SU-DHL-6 (cell line): Measurements from ENCODE around the gene CADPS.

Source experiments
- H2AFZ ChIP-seq: fragments of 200-600 bp; sonication (generic); 2 replicates; pipeline ENCODE4 v1.6.1; 2014; ENCODE audit warnings: low read depth, mild to moderate bottlenecking, moderate library complexity, mixed read lengths, antibody characterized with exemption, low read length; ENCODE audit not compliant: severe bottlenecking
- H3F3A ChIP-seq: fragments of 200-600 bp; shearing (Covaris generic); 2 replicates; pipeline ENCODE4 v1.6.0; 2016; ENCODE audit warnings: antibody characterized with exemption, mild to moderate bottlenecking; ENCODE audit not compliant: insufficient read depth
- H3K27ac ChIP-seq: fragments of 200-600 bp; sonication (generic); 2 replicates; pipeline ENCODE4 v1.5.1; 2016; ENCODE audit warnings: low read depth, mild to moderate bottlenecking, low read length, moderate library complexity, mixed read lengths
- H3K27me3 ChIP-seq: fragments of 200-600 bp; sonication (generic), shearing (Covaris generic); 2 replicates; pipeline ENCODE4 v1.6.0; 2014; ENCODE audit warnings: mild to moderate bottlenecking, low read length
- H3K36me3 ChIP-seq: fragments of 200-600 bp; sonication (generic); 2 replicates; pipeline ENCODE4 v1.6.1; 2014; ENCODE audit warnings: mild to moderate bottlenecking, low read length, mixed read lengths
- H3K4me2 ChIP-seq: fragments of 300-600, 200-600 bp; shearing (Covaris generic), sonication (generic); 2 replicates; pipeline ENCODE4 v1.6.0; 2014; ENCODE audit warnings: low read length, low read depth, mild to moderate bottlenecking; ENCODE audit not compliant: poor library complexity, severe bottlenecking
- H3K4me3 ChIP-seq: fragments of 200-600 bp; sonication (generic); 2 replicates; pipeline ENCODE4 v1.5.1; 2014; ENCODE audit warnings: antibody characterized with exemption, low read length, mild to moderate bottlenecking, mixed read lengths; ENCODE audit not compliant: insufficient read depth, poor library complexity, severe bottlenecking
- H3K79me2 ChIP-seq: fragments of 200-600 bp; sonication (generic); 2 replicates; pipeline ENCODE4 v1.6.1; 2014; ENCODE audit warnings: mild to moderate bottlenecking, low read length, moderate library complexity; ENCODE audit not compliant: insufficient read depth
- H3K9ac ChIP-seq: fragments of 200-600 bp; sonication (generic); 2 replicates; pipeline ENCODE4 v1.7.0; 2014; ENCODE audit warnings: mild to moderate bottlenecking, low read length
- H3K9me2 ChIP-seq: fragments of 200-600 bp; sonication (generic); replicated peaks from 2 replicates; pipeline ENCODE4 v1.6.1; 2014; ENCODE audit warnings: low read length; ENCODE audit not compliant: insufficient read depth
- H3K9me3 ChIP-seq: fragments of 200-600 bp; sonication (generic); 2 replicates; pipeline ENCODE4 v1.6.1; 2014; ENCODE audit warnings: low read length, mixed read lengths; ENCODE audit not compliant: insufficient read depth
- H4K20me1 ChIP-seq: fragments of 200-600 bp; sonication (generic); 2 replicates; pipeline ENCODE4 v1.6.1; 2014; ENCODE audit warnings: low read depth, mild to moderate bottlenecking, antibody characterized with exemption, low read length, moderate library complexity, mixed read lengths
- EZH2phosphoT487 ChIP-seq: fragments of 200-600 bp; sonication (generic), shearing (Covaris generic); conservative IDR thresholded peaks from 2 replicates; pipeline ENCODE4 v1.6.1; 2018; ENCODE audit warnings: mild to moderate bottlenecking, antibody characterized with exemption, low read length, moderate library complexity, mixed read lengths
- TF ChIP-seq, protein P1 (sequence below): fragments of 200-600 bp; sonication (generic); IDR thresholded peaks from one replicate; pipeline ENCODE4 v1.5.1; 2017; ENCODE audit warnings: antibody characterized with exemption, mild to moderate bottlenecking, low read length, moderate library complexity; ENCODE audit not compliant: insufficient read depth, poor library complexity, severe bottlenecking

CADPS gene

DNA sequence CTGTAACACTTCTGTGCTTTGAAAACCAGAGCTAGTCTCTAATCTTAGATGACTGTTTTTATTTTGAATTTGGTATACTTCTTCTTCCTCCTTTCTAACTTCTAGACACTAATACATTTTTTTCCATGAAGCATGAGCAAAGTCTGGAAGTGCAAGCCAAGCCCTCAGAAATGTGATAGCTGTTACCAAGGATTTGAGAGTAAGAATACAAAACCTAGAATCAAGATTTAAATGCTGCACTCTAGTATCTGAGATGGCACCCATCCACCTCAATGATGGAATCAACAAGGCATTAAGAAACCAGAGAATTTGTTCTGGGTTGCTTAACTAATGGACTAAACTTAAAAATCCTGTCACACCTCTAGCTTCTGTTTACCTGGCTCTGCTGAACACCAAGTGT, 511.0 kb downstream of the CADPS start:
- H3K9me3 ChIP-seq, result no peaks in the 10 kb centered on the region
- H3K9ac ChIP-seq, result no peak overlapping the region
- H3K27me3 ChIP-seq, result no peaks in the 10 kb centered on the region
- no peaks in the 10 kb centered on the region for H3F3A ChIP-seq
- H3K27ac ChIP-seq, result no peak overlapping the region
- no peaks in the 10 kb centered on the region for H3K36me3 ChIP-seq
- no peak overlapping the region for H2AFZ ChIP-seq
- TF ChIP-seq, protein P1, sequence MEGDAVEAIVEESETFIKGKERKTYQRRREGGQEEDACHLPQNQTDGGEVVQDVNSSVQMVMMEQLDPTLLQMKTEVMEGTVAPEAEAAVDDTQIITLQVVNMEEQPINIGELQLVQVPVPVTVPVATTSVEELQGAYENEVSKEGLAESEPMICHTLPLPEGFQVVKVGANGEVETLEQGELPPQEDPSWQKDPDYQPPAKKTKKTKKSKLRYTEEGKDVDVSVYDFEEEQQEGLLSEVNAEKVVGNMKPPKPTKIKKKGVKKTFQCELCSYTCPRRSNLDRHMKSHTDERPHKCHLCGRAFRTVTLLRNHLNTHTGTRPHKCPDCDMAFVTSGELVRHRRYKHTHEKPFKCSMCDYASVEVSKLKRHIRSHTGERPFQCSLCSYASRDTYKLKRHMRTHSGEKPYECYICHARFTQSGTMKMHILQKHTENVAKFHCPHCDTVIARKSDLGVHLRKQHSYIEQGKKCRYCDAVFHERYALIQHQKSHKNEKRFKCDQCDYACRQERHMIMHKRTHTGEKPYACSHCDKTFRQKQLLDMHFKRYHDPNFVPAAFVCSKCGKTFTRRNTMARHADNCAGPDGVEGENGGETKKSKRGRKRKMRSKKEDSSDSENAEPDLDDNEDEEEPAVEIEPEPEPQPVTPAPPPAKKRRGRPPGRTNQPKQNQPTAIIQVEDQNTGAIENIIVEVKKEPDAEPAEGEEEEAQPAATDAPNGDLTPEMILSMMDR, result no peak
- H3K4me3 ChIP-seq, result no peak overlapping the region
- H4K20me1 ChIP-seq, result no peaks in the 10 kb centered on the region
- H3K79me2 ChIP-seq, result no peaks in the 10 kb centered on the region
- H3K4me2 ChIP-seq, result no peak overlapping the region
- no peaks in the 10 kb centered on the region for H3K9me2 ChIP-seq

DNA sequence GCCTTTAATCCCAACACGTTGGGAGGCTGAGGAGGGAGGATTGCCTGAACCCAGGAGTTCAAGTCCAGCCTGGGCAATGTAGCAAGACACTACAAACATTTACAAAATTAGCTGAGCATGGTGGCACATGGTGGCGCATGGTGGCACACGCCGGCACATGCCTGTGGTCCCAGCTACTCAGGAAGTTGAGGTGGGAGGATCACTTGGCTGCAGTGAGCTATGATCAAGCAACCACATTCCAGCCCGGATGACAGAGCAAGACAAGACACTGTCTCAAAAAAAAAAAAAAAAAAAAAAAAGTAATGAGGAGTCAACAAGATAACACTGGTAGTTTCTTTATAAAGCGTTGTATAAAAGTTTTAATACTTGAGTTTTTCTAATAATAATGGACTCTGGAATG, 511.9 kb downstream of the CADPS start:
- no peaks in the 10 kb centered on the region for H3K79me2 ChIP-seq
- no peaks in the 10 kb centered on the region for H3F3A ChIP-seq
- H3K9me3 ChIP-seq, result no peaks in the 10 kb centered on the region
- H3K9me2 ChIP-seq, result no peaks in the 10 kb centered on the region
- H3K4me3 ChIP-seq, result no peak overlapping the region
- no peaks in the 10 kb centered on the region for H4K20me1 ChIP-seq
- TF ChIP-seq, protein P1, result no peak
- TF ChIP-seq EZH2phosphoT487, result no peak
- no peak overlapping the region for H3K9ac ChIP-seq
- no peak overlapping the region for H3K4me2 ChIP-seq
- H3K27me3 ChIP-seq, result no peaks in the 10 kb centered on the region
- H3K36me3 ChIP-seq, result no peaks in the 10 kb centered on the region
- H3K27ac ChIP-seq, result no peak overlapping the region
- H2AFZ ChIP-seq, result no peak overlapping the region

DNA sequence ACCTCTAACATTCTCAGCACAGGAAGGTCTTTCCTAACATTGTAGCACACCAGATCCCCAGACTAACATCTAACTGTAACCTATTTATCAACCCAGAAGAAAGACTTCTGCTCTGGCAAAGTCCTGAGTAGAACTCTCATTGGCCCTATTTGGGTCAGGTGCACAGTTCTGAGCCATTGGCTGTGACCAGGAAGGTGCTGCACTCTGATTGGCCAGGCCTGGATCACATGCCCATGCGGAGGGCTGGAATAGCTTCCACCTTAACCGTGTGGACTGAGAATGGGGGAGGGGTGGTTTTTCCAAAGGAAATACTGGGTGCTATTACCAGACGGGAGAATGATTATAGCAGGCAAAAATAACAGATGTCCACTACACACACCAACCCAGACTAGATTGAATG, 513.4 kb downstream of the CADPS start:
- Histone ChIP-seq H3K4me3 (no peak overlapping the region), H3K4me2 (no peak overlapping the region), H4K20me1 (no peaks in the 10 kb centered on the region), H3K9me2 (no peaks in the 10 kb centered on the region), H3K36me3 (no peaks in the 10 kb centered on the region), H3K79me2 (no peaks in the 10 kb centered on the region), H3F3A (no peaks in the 10 kb centered on the region), H2AFZ (no peak overlapping the region), H3K27ac (no peak overlapping the region), H3K9me3 (no peaks in the 10 kb centered on the region), H3K9ac (no peak overlapping the region), H3K27me3 (no peaks in the 10 kb centered on the region)
- TF ChIP-seq, protein P1, result no peak
- no peak for TF ChIP-seq EZH2phosphoT487

DNA sequence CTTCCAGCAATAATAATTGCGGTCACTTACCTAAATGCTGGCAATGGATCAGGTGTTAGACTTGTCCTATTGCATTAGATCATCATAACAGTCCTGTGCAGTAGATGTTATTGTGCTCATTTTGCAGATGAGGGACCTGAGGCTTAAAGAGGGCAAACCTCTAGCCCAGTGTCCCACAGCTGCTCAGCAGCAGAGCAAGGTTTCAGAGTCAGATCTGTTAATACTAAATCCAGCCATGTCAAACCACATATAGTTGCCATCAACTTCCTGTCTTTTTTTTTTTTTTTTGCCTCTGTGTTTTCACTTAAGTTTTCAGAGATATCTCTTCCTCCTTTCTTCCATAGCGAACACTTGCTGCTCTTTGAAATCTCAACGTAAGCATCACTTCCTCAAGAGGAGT, 514.0 kb downstream of the CADPS start:
- Histone ChIP-seq H3K9ac (no peak overlapping the region), H3F3A (no peaks in the 10 kb centered on the region), H3K36me3 (no peaks in the 10 kb centered on the region), H3K79me2 (no peaks in the 10 kb centered on the region), H3K9me2 (no peaks in the 10 kb centered on the region), H3K4me2 (peak overlapping the region; percentile 4), H2AFZ (no peak overlapping the region), H3K9me3 (no peaks in the 10 kb centered on the region), H3K27me3 (no peaks in the 10 kb centered on the region), H3K4me3 (no peak overlapping the region), H3K27ac (no peak overlapping the region), H4K20me1 (no peaks in the 10 kb centered on the region)
- no peak for TF ChIP-seq EZH2phosphoT487
- TF ChIP-seq, protein P1, result no peak
